ENCODE data around the gene REG1A.

- no peak for TF ChIP-seq CTCF (IDR thresholded peaks at IDR 0.05)
- TF ChIP-seq POLR2A (IDR thresholded peaks at IDR 0.05) = no peak
These were observed 22.4 kb upstream of the REG1A start for GRCh38 chr2:79097843-79098242.

All from esophagus squamous epithelium (tissue), 4 donors.